Neuronal stem cell (in vitro differentiated cells): ENCODE data around the gene PNPLA2.

ENCODE experiments used
- DNase-seq: peaks from one replicate; pipeline ENCODE4 v3.0.0-alpha.2; 2013; ENCODE audit warnings: low spot score
- H2AFZ ChIP-seq: one replicate; pipeline ENCODE4 v1.6.1; 2013; ENCODE audit warnings: mild to moderate bottlenecking, low read length, inconsistent platforms
- H2AK5ac ChIP-seq: 2 replicates; pipeline ENCODE4 v1.6.1; 2013; ENCODE audit warnings: low read depth, mild to moderate bottlenecking, inconsistent platforms, low read length, moderate library complexity, mixed read lengths
- H2BK120ac ChIP-seq: 2 replicates; pipeline ENCODE4 v1.6.1; 2013; ENCODE audit warnings: low read depth, mild to moderate bottlenecking, inconsistent platforms, low read length, moderate library complexity, mixed read lengths
- H2BK12ac ChIP-seq: one replicate; pipeline ENCODE4 v1.6.1; 2013; ENCODE audit warnings: low read length, inconsistent platforms
- H2BK15ac ChIP-seq: 2 replicates; pipeline ENCODE4 v1.6.1; 2013; ENCODE audit warnings: mild to moderate bottlenecking, low read length, inconsistent platforms, mixed read lengths
- H2BK5ac ChIP-seq: one replicate; pipeline ENCODE4 v1.6.1; 2013; ENCODE audit warnings: inconsistent platforms, mild to moderate bottlenecking, low read length, moderate library complexity
- H3K14ac ChIP-seq: one replicate; pipeline ENCODE4 v1.6.1; 2013; ENCODE audit warnings: low read length, inconsistent platforms
- H3K18ac ChIP-seq: 2 replicates; pipeline ENCODE4 v1.6.1; 2013; ENCODE audit warnings: low read length, inconsistent platforms
- H3K23ac ChIP-seq: 2 replicates; pipeline ENCODE4 v1.6.1; 2013; ENCODE audit warnings: low read depth, mild to moderate bottlenecking, mixed read lengths, low read length, inconsistent platforms; ENCODE audit not compliant: poor library complexity
- H3K27ac ChIP-seq: replicated peaks from 3 replicates; pipeline ENCODE4 v1.5.1; 2013; ENCODE audit warnings: low read length, inconsistent platforms
- H3K27me3 ChIP-seq, 3 experiments: 2 replicates each; pipeline ENCODE4 v1.6.1; 2013; ENCODE audit warnings: low read length in 3 of 3, mild to moderate bottlenecking in 2 of 3, inconsistent platforms in 1 of 3, low read depth in 1 of 3, mixed read lengths in 1 of 3, moderate library complexity in 1 of 3; ENCODE audit not compliant: control insufficient read depth in 3 of 3, insufficient read depth in 3 of 3
- H3K36me3 ChIP-seq, 2 donors: replicated peaks in 1 of 2; 2 replicates each; pipeline ENCODE4 v1.6.1; 2013; ENCODE audit warnings: low read length in 2 of 2; ENCODE audit not compliant: control insufficient read depth in 2 of 2, insufficient read depth in 2 of 2
- H3K4ac ChIP-seq: 2 replicates; pipeline ENCODE4 v1.6.1; 2013; ENCODE audit warnings: inconsistent platforms, mild to moderate bottlenecking, low read length, moderate library complexity
- H3K4me1 ChIP-seq, 2 donors: 1 replicate in 1 of 2; 2 replicates in 1 of 2; pipeline ENCODE4 v1.6.1; 2013; ENCODE audit warnings: low read length in 2 of 2, low read depth in 1 of 2; ENCODE audit not compliant: control insufficient read depth in 2 of 2, insufficient read depth in 1 of 2
- H3K4me2 ChIP-seq: one replicate; pipeline ENCODE4 v1.6.1; 2013; ENCODE audit warnings: mild to moderate bottlenecking, low read length, inconsistent platforms; ENCODE audit not compliant: insufficient read depth, poor library complexity, severe bottlenecking
- H3K4me3 ChIP-seq, 2 donors: 2 replicates each; pipeline ENCODE4 v1.5.1; 2013; ENCODE audit warnings: low read length in 2 of 2, mild to moderate bottlenecking in 2 of 2, inconsistent platforms in 1 of 2, moderate library complexity in 1 of 2
- H3K79me1 ChIP-seq: one replicate; pipeline ENCODE4 v1.6.1; 2013; ENCODE audit warnings: low read depth, mild to moderate bottlenecking, inconsistent platforms, low read length, moderate library complexity
- H3K9ac ChIP-seq: one replicate; pipeline ENCODE4 v1.6.1; 2013; ENCODE audit warnings: mild to moderate bottlenecking, low read depth, low read length, inconsistent platforms; ENCODE audit not compliant: poor library complexity
- H3K9me3 ChIP-seq, 2 donors: replicated peaks in 1 of 2; 2 replicates each; pipeline versions ENCODE3 to v1.6.1; 2013; ENCODE audit warnings: low read length in 2 of 2, mild to moderate bottlenecking in 2 of 2, inconsistent platforms in 1 of 2, low read depth in 1 of 2, mixed read lengths in 1 of 2, moderate library complexity in 1 of 2; ENCODE audit not compliant: control insufficient read depth in 2 of 2, insufficient read depth in 1 of 2
- H4K8ac ChIP-seq: one replicate; pipeline ENCODE4 v1.6.1; 2013; ENCODE audit warnings: low read depth, mild to moderate bottlenecking, inconsistent platforms, low read length, moderate library complexity
- H4K91ac ChIP-seq: one replicate; pipeline ENCODE4 v1.6.1; 2013; ENCODE audit warnings: low read length, low read depth, mild to moderate bottlenecking, inconsistent platforms; ENCODE audit not compliant: poor library complexity
- WGBS, 2 donors: extraction: QIAGEN DNeasy Blood & Tissue Kit; methylation state at CpG; one replicate each; pipeline ENCODE4 v1.1.7; 2013; ENCODE audit warnings: missing lambda C conversion rate in 2 of 2, mixed read lengths in 1 of 2; ENCODE audit not compliant: insufficient read length in 2 of 2, insufficient replicate concordance in 1 of 2; ENCODE audit errors: extremely low coverage in 2 of 2; 5-methylcytosine and 5-hydroxymethylcytosine counted together

The PNPLA2 gene

GRCh38 chr11:771617-772204 is 47.0 kb upstream of the PNPLA2 start:
- Histone ChIP-seq H3K4me3 (no peak overlapping the region), H3K9ac (peak overlapping the region; percentile 77), H3K4me2 (no peak overlapping the region), H2AK5ac (no peak overlapping the region), H3K4ac (no peak overlapping the region), H4K91ac (no peak overlapping the region), H3K27ac (no peak overlapping the region), H3K79me1 (peaks cover 21% of the 10 kb centered on the region), H3K23ac (no peak overlapping the region), H3K14ac (no peak overlapping the region), H2BK120ac (no peak overlapping the region), H3K27me3 (no peaks in the 10 kb centered on the region), H3K9me3 (no peaks in the 10 kb centered on the region), H2BK15ac (no peak overlapping the region), H3K36me3 (peaks cover 17 to 69% of the 10 kb centered on the region in 2 donors), H2BK12ac (no peak overlapping the region), H3K4me1 (peaks cover 5 to 8% of the 10 kb centered on the region in 2 donors), H2AFZ (no peak overlapping the region), H2BK5ac (no peak overlapping the region), H3K18ac (no peak overlapping the region), H4K8ac (no peak overlapping the region)
- no CpG with 5 or more reads among the region's 15 CpGs for WGBS, 2 donors
- DNase-seq = no peak

DNA sequence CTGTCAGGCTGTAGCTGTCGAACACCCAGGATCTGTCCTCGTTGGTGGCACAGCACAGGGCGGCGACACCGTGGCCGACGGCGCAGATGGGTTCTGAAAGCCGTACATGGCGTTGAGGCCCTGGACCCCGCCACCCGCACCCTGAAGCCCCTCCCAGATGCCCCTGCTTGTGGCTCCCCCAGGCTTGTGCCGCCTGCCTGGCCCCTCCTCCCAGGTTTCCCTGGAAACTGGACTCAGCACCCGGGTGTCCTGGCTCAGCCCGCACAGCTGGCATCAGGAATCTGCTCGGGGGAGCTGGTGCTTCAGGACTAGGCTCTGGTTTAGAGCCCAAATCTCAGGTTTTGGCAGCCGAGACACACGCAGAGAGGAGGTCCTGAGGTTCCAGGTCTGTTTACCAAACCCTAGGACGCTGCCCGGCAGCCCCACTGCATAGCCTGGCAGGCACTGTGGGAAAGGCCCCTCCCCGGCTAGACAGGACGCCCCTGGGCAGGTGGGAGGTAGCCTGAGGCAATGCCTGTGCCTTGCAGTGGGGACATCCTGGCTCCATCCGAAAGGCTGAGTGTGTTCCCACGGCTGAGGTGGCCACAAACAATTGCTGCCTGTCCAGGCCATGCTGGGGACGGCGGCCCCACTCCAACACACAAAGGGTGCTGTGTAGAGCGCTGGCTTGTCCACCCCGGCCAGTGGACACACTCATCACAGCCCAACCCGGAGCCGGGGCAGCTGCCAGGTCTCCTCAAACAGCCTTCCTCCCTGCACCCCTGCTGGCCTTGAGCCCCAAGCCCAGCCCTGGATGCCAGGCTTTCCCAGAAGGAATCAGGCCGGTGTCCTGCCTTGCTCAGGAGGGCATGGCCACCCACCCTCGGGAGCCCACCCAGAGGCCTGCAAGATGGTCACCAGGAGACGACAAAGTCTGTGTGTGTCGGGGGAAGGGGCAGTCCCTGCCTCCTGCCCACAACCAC is 46.0 kb upstream of the PNPLA2 start:
- Histone ChIP-seq H2AK5ac (no peak overlapping the region), H4K91ac (no peak overlapping the region), H3K27ac (no peak overlapping the region), H2AFZ (no peak overlapping the region), H3K4me1 (peaks cover 5 to 8% of the 10 kb centered on the region in 2 donors), H2BK120ac (peak overlapping the region; percentile 47), H3K9ac (peak overlapping the region; percentile 70), H3K4me2 (no peak overlapping the region), H2BK12ac (no peak overlapping the region), H3K4ac (no peak overlapping the region), H3K18ac (no peak overlapping the region), H3K23ac (peak overlapping the region; percentile 17), H2BK15ac (no peak overlapping the region), H3K9me3 (no peaks in the 10 kb centered on the region), H2BK5ac (no peak overlapping the region), H3K79me1 (peaks cover 23% of the 10 kb centered on the region), H3K27me3 (no peaks in the 10 kb centered on the region), H3K4me3 (no peak overlapping the region), H4K8ac (no peak overlapping the region), H3K36me3 (peaks cover 16 to 60% of the 10 kb centered on the region in 2 donors), H3K14ac (peak overlapping the region; percentile 38)
- no CpG with 5 or more reads among the region's 34 CpGs for WGBS, 2 donors
- no peak for DNase-seq

GRCh38 chr11:773425-773824 is 45.3 kb upstream of the PNPLA2 start:
- no peak overlapping the region for H3K4me3 ChIP-seq
- peaks cover 16 to 61% of the 10 kb centered on the region in 2 donors for H3K36me3 ChIP-seq
- H3K9ac ChIP-seq = no peak overlapping the region

GRCh38 chr11:773830-774229 is 44.9 kb upstream of the PNPLA2 start:
- DNase-seq = no peak
- Histone ChIP-seq H2AK5ac (no peak overlapping the region), H3K36me3 (peaks cover 17 to 65% of the 10 kb centered on the region in 2 donors)

More at GRCh38 chr11:773425-773824, 45.3 kb upstream of the PNPLA2 start:
- Histone ChIP-seq H3K27me3 (no peaks in the 10 kb centered on the region), H3K9me3 (no peaks in the 10 kb centered on the region), H3K27ac (no peak overlapping the region), H3K4ac (no peak overlapping the region), H3K79me1 (peaks cover 26% of the 10 kb centered on the region), H3K4me2 (no peak overlapping the region), H2BK5ac (no peak overlapping the region), H2AK5ac (no peak overlapping the region), H3K4me1 (peaks cover 8% of the 10 kb centered on the region in 2 donors), H4K8ac (no peak overlapping the region), H3K18ac (no peak overlapping the region), H3K23ac (peak overlapping the region; percentile 17), H2BK120ac (no peak overlapping the region), H2BK12ac (no peak overlapping the region), H4K91ac (no peak overlapping the region), H2AFZ (no peak overlapping the region), H2BK15ac (no peak overlapping the region), H3K14ac (no peak overlapping the region)
- no peak for DNase-seq
- WGBS, 2 donors = no CpG with 5 or more reads among the region's 5 CpGs

More at GRCh38 chr11:773830-774229, 44.9 kb upstream of the PNPLA2 start:
- Histone ChIP-seq H3K9me3 (no peaks in the 10 kb centered on the region), H3K14ac (peak overlapping the region; percentile 6), H3K27me3 (no peaks in the 10 kb centered on the region), H2BK5ac (no peak overlapping the region), H4K8ac (no peak overlapping the region), H3K18ac (no peak overlapping the region), H3K23ac (peak overlapping the region; percentile 17), H2BK120ac (no peak overlapping the region), H3K4me3 (no peak overlapping the region), H3K4me1 (peaks cover 8% of the 10 kb centered on the region in 2 donors), H3K4me2 (no peak overlapping the region), H2BK12ac (no peak overlapping the region), H3K79me1 (peaks cover 26% of the 10 kb centered on the region), H3K27ac (no peak overlapping the region), H2AFZ (no peak overlapping the region), H4K91ac (no peak overlapping the region), H3K9ac (no peak overlapping the region), H3K4ac (no peak overlapping the region), H2BK15ac (no peak overlapping the region)
- WGBS, 2 donors = no CpG with 5 or more reads among the region's 9 CpGs
